ENCODE data around the gene ALAS1.

DNA sequence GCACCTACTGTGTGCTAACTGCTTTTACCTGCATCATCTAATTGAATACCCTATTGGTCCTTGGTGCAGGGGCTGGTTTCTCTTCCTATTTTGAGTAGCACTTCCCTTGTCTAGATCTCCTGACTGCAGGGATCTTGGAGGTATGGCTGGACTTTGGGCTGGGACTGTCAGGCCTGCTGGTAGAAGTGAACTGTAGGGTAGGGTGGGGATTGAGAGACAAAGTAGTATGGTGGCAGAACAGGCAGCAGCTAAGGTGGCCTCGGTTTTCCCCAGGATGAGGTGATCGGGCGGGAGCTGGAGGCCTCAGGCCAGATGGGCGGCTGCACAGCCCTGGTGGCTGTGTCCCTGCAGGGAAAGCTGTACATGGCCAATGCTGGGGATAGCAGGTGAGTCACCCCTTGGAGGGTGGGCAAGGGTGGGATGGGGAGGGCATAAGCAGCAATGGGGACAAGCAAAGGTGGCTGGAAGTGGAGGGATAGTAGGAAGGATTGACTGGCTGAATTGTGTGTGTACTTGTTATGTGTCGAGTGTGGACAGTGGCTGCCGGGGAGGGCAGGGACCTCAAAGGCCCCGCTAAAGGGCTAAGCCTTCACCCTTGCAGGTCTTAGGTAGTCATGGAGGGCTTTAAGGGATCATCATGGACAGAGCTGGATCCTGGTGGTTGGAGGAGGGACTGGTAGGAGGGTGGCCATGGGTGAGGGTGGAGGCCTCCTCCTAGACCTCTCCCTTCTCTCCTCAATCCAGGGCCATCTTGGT is 49.6 kb downstream of the ALAS1 start:
- TF ChIP-seq, protein P1, sequence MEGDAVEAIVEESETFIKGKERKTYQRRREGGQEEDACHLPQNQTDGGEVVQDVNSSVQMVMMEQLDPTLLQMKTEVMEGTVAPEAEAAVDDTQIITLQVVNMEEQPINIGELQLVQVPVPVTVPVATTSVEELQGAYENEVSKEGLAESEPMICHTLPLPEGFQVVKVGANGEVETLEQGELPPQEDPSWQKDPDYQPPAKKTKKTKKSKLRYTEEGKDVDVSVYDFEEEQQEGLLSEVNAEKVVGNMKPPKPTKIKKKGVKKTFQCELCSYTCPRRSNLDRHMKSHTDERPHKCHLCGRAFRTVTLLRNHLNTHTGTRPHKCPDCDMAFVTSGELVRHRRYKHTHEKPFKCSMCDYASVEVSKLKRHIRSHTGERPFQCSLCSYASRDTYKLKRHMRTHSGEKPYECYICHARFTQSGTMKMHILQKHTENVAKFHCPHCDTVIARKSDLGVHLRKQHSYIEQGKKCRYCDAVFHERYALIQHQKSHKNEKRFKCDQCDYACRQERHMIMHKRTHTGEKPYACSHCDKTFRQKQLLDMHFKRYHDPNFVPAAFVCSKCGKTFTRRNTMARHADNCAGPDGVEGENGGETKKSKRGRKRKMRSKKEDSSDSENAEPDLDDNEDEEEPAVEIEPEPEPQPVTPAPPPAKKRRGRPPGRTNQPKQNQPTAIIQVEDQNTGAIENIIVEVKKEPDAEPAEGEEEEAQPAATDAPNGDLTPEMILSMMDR (IDR thresholded peaks at IDR 0.05): no peak
- TF ChIP-seq POLR2A (IDR thresholded peaks at IDR 0.05): no peak

Data from adrenal gland (tissue), 5 donors.